Esophagus muscularis mucosa (tissue), 4 donors: ENCODE results near the gene FPR2. TPM values are rescaled to one million over a fixed set of nuclear protein-coding genes. Genes with fewer than 3 reads are reported as not detected.

Experiments
- DNase-seq: peaks from one replicate; pipeline ENCODE4 v3.0.0-alpha.2; 2017; ENCODE audit errors: extremely low spot score
- H3K27ac ChIP-seq, 4 donors: fragments of 200-600 bp; sonication (generic); replicated peaks in 1 of 4; 1 replicate in 3 of 4; 2 replicates in 1 of 4; pipeline ENCODE4 v1.5.1; 2016 to 2019; ENCODE audit warnings: mild to moderate bottlenecking in 1 of 4
- H3K27me3 ChIP-seq, 4 donors: fragments of 200-600 bp; sonication (generic); one replicate each; pipeline versions ENCODE4 v1.5.1 to v1.6.0; 2016 to 2019
- H3K36me3 ChIP-seq, 4 donors: fragments of 200-600 bp; sonication (generic); one replicate each; pipeline ENCODE4 v1.5.1; 2016 to 2019
- H3K4me1 ChIP-seq, 4 donors: fragments of 200-600 bp; sonication (generic); one replicate each; pipeline ENCODE4 v1.5.1; 2016 to 2019
- H3K4me3 ChIP-seq, 4 donors: fragments of 200-600 bp; sonication (generic); 1 replicate in 2 of 4; 2 replicates in 2 of 4; pipeline ENCODE4 v1.5.1; 2016 to 2019; ENCODE audit warnings: mild to moderate bottlenecking in 4 of 4, moderate library complexity in 1 of 4
- H3K9me3 ChIP-seq, 4 donors: fragments of 200-600 bp; sonication (generic); 1 replicate in 3 of 4; 2 replicates in 1 of 4; pipeline ENCODE4 v1.5.1; 2016 to 2019
- CTCF ChIP-seq, 3 experiments: fragments of 200-600 bp in 2 of 3; fragments of 450-650 bp in 1 of 3; sonication (generic) in 2 of 3; IDR thresholded peaks; one replicate each; pipeline ENCODE4 v1.5.1; 2017 to 2019; ENCODE audit warnings: antibody characterized with exemption in 3 of 3, mild to moderate bottlenecking in 2 of 3, moderate library complexity in 1 of 3
- EP300 ChIP-seq: sonication (generic); formaldehyde crosslinking; IDR thresholded peaks from one replicate; pipeline ENCODE4 v1.6.1; 2017; ENCODE audit warnings: antibody characterized with exemption
- POLR2A ChIP-seq: fragments of 450-650 bp; IDR thresholded peaks from one replicate; pipeline ENCODE4 v1.6.1; 2017; ENCODE audit warnings: antibody characterized with exemption, moderate library complexity, mild to moderate bottlenecking, low read depth
- POLR2AphosphoS5 ChIP-seq, 2 donors: sonication (generic); formaldehyde crosslinking; IDR thresholded peaks; one replicate each; pipeline ENCODE4 v1.6.1; 2017; ENCODE audit warnings: antibody characterized with exemption in 2 of 2
- WGBS: methylation state at CpG from one replicate; pipeline ENCODE4 v1.1.5; 2018; 5-methylcytosine and 5-hydroxymethylcytosine counted together
- intact Hi-C: fragments of 100-400 bp; cut with DNase I; formaldehyde crosslinking; loops from one replicate; pipeline ENCODE4 v1.15.1; 2023
- total RNA-seq, 4 donors: library from RNA; depleted of rRNA; stranded (reverse); fragments of >200 nt; gene quantifications; one replicate each; pipeline versions ENCODE4 v1.1.0 to v1.2.1, GENCODE V29; 2016

FPR2 gene
- total RNA-seq, 4 donors from 2014 or later, result 0.29 to 9.1 (median 1.5) TPM; not detected in 1

DNA sequence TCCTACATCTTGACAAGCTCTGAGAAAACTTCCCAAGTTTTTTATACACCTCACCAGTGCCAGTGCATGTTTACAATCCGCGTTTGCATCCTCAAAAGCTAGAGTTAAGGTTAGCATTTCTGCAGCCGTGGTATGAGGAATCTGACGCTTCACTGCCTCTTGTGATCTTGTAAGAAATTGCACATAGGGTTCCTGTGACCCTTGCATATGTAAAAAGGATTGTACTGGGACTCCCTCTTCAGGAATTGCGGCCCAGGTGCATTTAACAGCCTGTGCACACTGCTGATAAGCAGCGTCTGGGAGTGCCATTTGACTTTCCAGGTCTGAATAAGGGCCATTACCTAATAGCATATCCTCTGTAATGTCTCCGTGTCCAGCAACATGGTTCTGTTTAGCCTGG lies 49.2 kb downstream of the FPR2 start:
- Histone ChIP-seq H3K36me3 (no peaks in the 10 kb centered on the region), H3K9me3 (no peaks in the 10 kb centered on the region), H3K4me3 (no peak overlapping the region), H3K4me1 (peaks cover 0 to 9% (median 4%) of the 10 kb centered on the region in 4 donors), H3K27me3 (no peaks in the 10 kb centered on the region), H3K27ac (no peak overlapping the region)
- intact Hi-C loops, result no loop called here
- TF ChIP-seq EP300, result no peak
- TF ChIP-seq CTCF (IDR thresholded peaks at IDR 0.05), result peak in 1 of 3 experiments; percentile 10
- 87% methylated on average over 7 of the region's 7 CpGs for WGBS
- no peak for DNase-seq

- intact Hi-C loops, result no loop called here
- WGBS, result 83% methylated on average over 11 of the region's 11 CpGs
- TF ChIP-seq EP300 (no peak), POLR2A (no peak), CTCF (IDR thresholded peaks at IDR 0.05) (no peak), POLR2AphosphoS5 (IDR thresholded peaks at IDR 0.05) (peak in 1 of 2 donors; percentile 41)
- Histone ChIP-seq H3K4me1 (peaks cover 0 to 9% (median 4%) of the 10 kb centered on the region in 4 donors), H3K27me3 (no peaks in the 10 kb centered on the region), H3K4me3 (no peak overlapping the region), H3K36me3 (no peaks in the 10 kb centered on the region), H3K9me3 (no peaks in the 10 kb centered on the region), H3K27ac (peak overlapping the region in 1 of 4 donors; percentile 45)
- DNase-seq, result no peak
These were observed 50.4 kb downstream of the FPR2 start for GRCh38 chr19:51811344-51811743.

DNA sequence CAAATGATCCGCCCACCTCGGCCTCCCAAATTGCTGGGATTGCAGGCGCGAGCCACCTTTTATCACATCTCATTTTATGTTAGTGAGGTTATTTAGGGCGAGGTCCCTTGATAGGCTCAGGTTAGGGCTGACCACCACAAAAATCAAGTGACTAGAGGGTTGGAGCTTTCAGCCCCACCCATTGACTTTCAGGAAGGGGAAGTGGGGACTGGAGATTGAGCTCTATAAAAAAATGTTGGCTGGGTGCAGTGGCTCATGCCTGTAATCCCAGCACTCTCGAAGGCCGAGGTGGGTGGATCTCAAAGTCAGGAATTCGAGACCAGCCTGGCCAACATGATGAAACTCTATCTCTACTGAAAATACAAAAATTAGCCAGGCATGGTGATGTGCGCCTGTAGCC lies 54.1 kb downstream of the FPR2 start:
- DNase-seq, result no peak
- peaks cover 0 to 4% (median 0%) of the 10 kb centered on the region in 4 donors for H3K4me1 ChIP-seq
- TF ChIP-seq CTCF (IDR thresholded peaks at IDR 0.05) (no peak), POLR2AphosphoS5 (IDR thresholded peaks at IDR 0.05) (no peak), EP300 (no peak)
- no peak overlapping the region for H3K27ac ChIP-seq
- H3K4me3 ChIP-seq, result no peak overlapping the region
- no peaks in the 10 kb centered on the region for H3K9me3 ChIP-seq
- H3K36me3 ChIP-seq, result no peaks in the 10 kb centered on the region
- 91% methylated on average over 9 of the region's 9 CpGs for WGBS
- H3K27me3 ChIP-seq, result no peaks in the 10 kb centered on the region
- intact Hi-C loops, result no loop called here

DNA sequence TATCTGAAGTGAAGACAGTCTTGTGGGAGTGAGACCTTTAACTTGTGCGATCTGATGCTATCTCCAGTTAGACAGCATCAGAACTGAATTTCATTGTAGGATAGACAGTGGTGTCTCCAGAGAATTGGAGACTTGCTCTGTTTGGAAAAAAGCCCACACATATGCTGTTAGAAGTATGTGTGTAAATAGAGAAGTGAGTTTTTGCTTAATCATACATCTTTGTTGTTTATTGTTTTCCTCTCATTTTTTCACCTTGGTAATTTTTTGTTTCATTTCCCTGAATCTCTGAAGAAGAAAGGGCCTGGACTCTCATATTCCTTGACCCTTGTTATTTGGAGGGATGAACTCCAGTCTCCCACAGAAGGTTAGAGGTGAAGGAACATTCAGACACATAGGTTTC lies 55.7 kb downstream of the FPR2 start:
- H3K27me3 ChIP-seq, result no peaks in the 10 kb centered on the region
- no peak for DNase-seq
- H3K4me1 ChIP-seq, result no peaks in the 10 kb centered on the region
- TF ChIP-seq CTCF (IDR thresholded peaks at IDR 0.05), result no peak
- TF ChIP-seq POLR2AphosphoS5 (IDR thresholded peaks at IDR 0.05), result no peak
- TF ChIP-seq POLR2A, result no peak
- TF ChIP-seq EP300, result no peak
- no peaks in the 10 kb centered on the region for H3K36me3 ChIP-seq
- H3K4me3 ChIP-seq, result no peak overlapping the region
- intact Hi-C loops, result no loop called here
- no peak overlapping the region for H3K27ac ChIP-seq
- no peaks in the 10 kb centered on the region for H3K9me3 ChIP-seq
- 91% methylated on average over 1 of the region's 1 CpG for WGBS

- intact Hi-C loops, result no loop called here
- Histone ChIP-seq H3K9me3 (no peaks in the 10 kb centered on the region), H3K27me3 (no peaks in the 10 kb centered on the region), H3K36me3 (no peaks in the 10 kb centered on the region), H3K4me1 (no peaks in the 10 kb centered on the region), H3K4me3 (no peak overlapping the region), H3K27ac (no peak overlapping the region)
- WGBS, result 53% methylated on average over 3 of the region's 3 CpGs
- TF ChIP-seq CTCF (IDR thresholded peaks at IDR 0.05) (no peak), POLR2AphosphoS5 (IDR thresholded peaks at IDR 0.05) (no peak), EP300 (no peak)
- no peak for DNase-seq
These were observed 59.0 kb downstream of the FPR2 start for GRCh38 chr19:51820011-51820410.
